AG09309 (cell line): Measurements from ENCODE around the gene TTC7B.

Experiments used
- DNase-seq: peaks from one replicate; pipeline ENCODE4 v3.0.0-alpha.2; 2010; ENCODE audit warnings: low read depth
- H3K4me3 ChIP-seq: 2 replicates; pipeline ENCODE4 v1.5.1; 2011; ENCODE audit warnings: mild to moderate bottlenecking, low read depth, low read length, moderate library complexity; ENCODE audit not compliant: control insufficient read depth
- CTCF ChIP-seq: IDR thresholded peaks from 2 replicates; pipeline ENCODE4 v1.5.1; 2011; ENCODE audit warnings: mild to moderate bottlenecking, low read depth, low read length, inconsistent platforms; ENCODE audit not compliant: insufficient read depth, control insufficient read depth; ENCODE audit errors: missing control alignments

The TTC7B gene

GRCh38 chr14:90551733-90552464 lies 264.3 kb downstream of the TTC7B start:
- H3K4me3 ChIP-seq = no peak overlapping the region
- no peak for DNase-seq
- no peak for TF ChIP-seq CTCF

- DNase-seq = no peak
- no peak for TF ChIP-seq CTCF
- no peak overlapping the region for H3K4me3 ChIP-seq
Measured at GRCh38 chr14:90551070-90551704, 265.0 kb downstream of the TTC7B start.

GRCh38 chr14:90549794-90550641 lies 266.2 kb downstream of the TTC7B start:
- no peak for TF ChIP-seq CTCF
- no peak for DNase-seq
- H3K4me3 ChIP-seq = no peak overlapping the region

GRCh38 chr14:90548455-90548854 lies 267.8 kb downstream of the TTC7B start:
- DNase-seq = no peak
- no peak overlapping the region for H3K4me3 ChIP-seq
- TF ChIP-seq CTCF = no peak

GRCh38 chr14:90547968-90548367 lies 268.3 kb downstream of the TTC7B start:
- DNase-seq = no peak
- no peak for TF ChIP-seq CTCF
- no peak overlapping the region for H3K4me3 ChIP-seq

- no peak for DNase-seq
- H3K4me3 ChIP-seq = no peak overlapping the region
- TF ChIP-seq CTCF = no peak
Measured at GRCh38 chr14:90547250-90547649, 269.0 kb downstream of the TTC7B start.
